Islet of Langerhans (tissue), 1 donor: ENCODE data around the gene PHF11.
A peak's percentile ranks its signal among the peaks of the same experiment; 100 is the strongest.

Source experiments
- FAIRE-seq: peaks from one replicate; lab custom pipeline; 2011; peaks lifted over from hg19 to GRCh38; lab: Jason Lieb, UNC

The PHF11 gene

GRCh38 chr13:49498206-49498605 is 2.5 kb downstream of the PHF11 start:
- FAIRE-seq = no peak

- FAIRE-seq = no peak
These were observed 4.3 kb downstream of the PHF11 start for GRCh38 chr13:49499889-49500660.

- no peak for FAIRE-seq
These were observed 7.2 kb downstream of the PHF11 start for GRCh38 chr13:49502954-49503353.

GRCh38 chr13:49503951-49504350 is 8.2 kb downstream of the PHF11 start:
- no peak for FAIRE-seq

GRCh38 chr13:49512578-49512977 is 16.8 kb downstream of the PHF11 start:
- no peak for FAIRE-seq

GRCh38 chr13:49516467-49516866 is 20.7 kb downstream of the PHF11 start:
- FAIRE-seq = no peak

GRCh38 chr13:49517461-49517860 is 21.7 kb downstream of the PHF11 start:
- FAIRE-seq = no peak

GRCh38 chr13:49521224-49521623 is 25.5 kb downstream of the PHF11 start:
- FAIRE-seq = no peak

GRCh38 chr13:49524740-49525501 is 29.2 kb downstream of the PHF11 start:
- FAIRE-seq = no peak

- no peak for FAIRE-seq
These were observed 31.4 kb downstream of the PHF11 start for GRCh38 chr13:49527123-49527522.

GRCh38 chr13:49528161-49528560 is 32.4 kb downstream of the PHF11 start:
- FAIRE-seq = no peak

GRCh38 chr13:49530457-49530856 is 34.7 kb downstream of the PHF11 start:
- FAIRE-seq = no peak

- FAIRE-seq = no peak
These were observed 36.8 kb downstream of the PHF11 start for GRCh38 chr13:49532593-49532992.

GRCh38 chr13:49533011-49533410 is 37.3 kb downstream of the PHF11 start:
- no peak for FAIRE-seq

GRCh38 chr13:49533591-49534269 is 38.0 kb downstream of the PHF11 start:
- FAIRE-seq = no peak

GRCh38 chr13:49536144-49536873 is 40.6 kb downstream of the PHF11 start:
- no peak for FAIRE-seq

- FAIRE-seq = no peak
These were observed 42.7 kb downstream of the PHF11 start for GRCh38 chr13:49538404-49538803.

GRCh38 chr13:49539313-49539712 is 43.6 kb downstream of the PHF11 start:
- FAIRE-seq = no peak

GRCh38 chr13:49539746-49540145 is 44.0 kb downstream of the PHF11 start:
- FAIRE-seq = no peak

- no peak for FAIRE-seq
These were observed 44.8 kb downstream of the PHF11 start for GRCh38 chr13:49540552-49540951.

GRCh38 chr13:49543656-49544055 is 47.9 kb downstream of the PHF11 start:
- FAIRE-seq = no peak

- peak; percentile 38 for FAIRE-seq
These were observed 49.9 kb downstream of the PHF11 start for GRCh38 chr13:49545661-49546060.
